Caco-2 (cell line): ENCODE measurements around the gene BAHCC1. TPM values are rescaled to one million over a fixed set of nuclear protein-coding genes. Genes with fewer than 3 reads are reported as not detected.
"Not testable (repeated sequence)": the region's sequence is repeated elsewhere in the genome, so short reads cannot be mapped to it uniquely, and the experiment has no call there.

ENCODE experiments used
- BruUV-seq: library from RNA; stranded (reverse); fragments of 400-500 nt; replicated peaks from 2 replicates; lab custom pipeline; 2021; lab: Mats Ljungman, UMichigan
- CTCF ChIA-PET: fragments of 300-600 bp; sonication (Branson Sonifier 250); formaldehyde crosslinking; loops from one replicate; lab custom pipeline; 2022; ENCODE audit warnings: antibody characterized with exemption; lab: Charles Lee
- POLR2A ChIA-PET: fragments of 300-600 bp; sonication (Branson Sonifier 250); formaldehyde crosslinking; loops from one replicate; lab custom pipeline; 2022; ENCODE audit warnings: antibody characterized with exemption; lab: Charles Lee
- DNase-seq, 2 experiments: peaks; one replicate each; pipeline versions ENCODE4 v3.0.0 to v3.0.0-alpha.2; 2020 to 2022
- H3K27me3 ChIP-seq: replicated peaks from 2 replicates; pipeline ENCODE4 v1.6.0; 2011; ENCODE audit warnings: low read length; ENCODE audit not compliant: control insufficient read depth, insufficient read depth
- H3K36me3 ChIP-seq: 2 replicates; pipeline ENCODE4 v1.5.1; 2011; ENCODE audit warnings: low read length; ENCODE audit not compliant: control insufficient read depth, insufficient read depth
- H3K4me1 ChIP-seq: fragments of 250-450 bp; sonication (Bioruptor Pico); 2 replicates; pipeline ENCODE4 v1.5.1; 2020; ENCODE audit warnings: mild to moderate bottlenecking
- H3K4me3 ChIP-seq: 2 replicates; pipeline ENCODE4 v1.5.1; 2011; ENCODE audit warnings: low read depth, mild to moderate bottlenecking, control low read depth, low read length
- H3K9me3 ChIP-seq: fragments of 250-450 bp; sonication (Bioruptor Pico); 2 replicates; pipeline ENCODE4 v1.5.1; 2020; ENCODE audit warnings: mild to moderate bottlenecking, moderate library complexity
- H3K27ac Mint-ChIP-seq: one replicate; pipeline ENCODE4 v1.8.0; 2022; ENCODE audit warnings: mixed read lengths; ENCODE audit not compliant: unreplicated experiment
- H3K27me3 Mint-ChIP-seq: one replicate; pipeline ENCODE4 v1.8.0; 2022; ENCODE audit warnings: mixed read lengths; ENCODE audit not compliant: insufficient read depth, unreplicated experiment
- H3K36me3 Mint-ChIP-seq: one replicate; pipeline ENCODE4 v1.8.0; 2022; ENCODE audit warnings: mild to moderate bottlenecking, mixed read lengths; ENCODE audit not compliant: insufficient read depth, unreplicated experiment
- H3K4me1 Mint-ChIP-seq: one replicate; pipeline ENCODE4 v1.8.0; 2022; ENCODE audit warnings: low read depth, mixed read lengths; ENCODE audit not compliant: unreplicated experiment
- H3K4me3 Mint-ChIP-seq: one replicate; pipeline ENCODE4 v1.8.0; 2022; ENCODE audit warnings: mild to moderate bottlenecking, moderate library complexity, mixed read lengths; ENCODE audit not compliant: unreplicated experiment
- H3K9me3 Mint-ChIP-seq: one replicate; pipeline ENCODE4 v1.8.0; 2022; ENCODE audit warnings: mixed read lengths; ENCODE audit not compliant: unreplicated experiment
- intact Hi-C: fragments of 100-400 bp; cut with micrococcal nuclease; formaldehyde crosslinking; loops from one replicate; pipeline ENCODE4 v1.10.0; 2022; ENCODE audit not compliant: unreplicated experiment
- total RNA-seq: library from RNA; stranded (reverse); gene quantifications from 2 replicates; pipeline ENCODE4 v1.2.3, GENCODE V29; 2022
- TF ChIP-seq, protein P1 (sequence below), 2 experiments: fragments of 200-600 bp in 1 of 2; IDR thresholded peaks; 1 replicate in 1 of 2; 2 replicates in 1 of 2; pipeline versions ENCODE4 v1.5.1 to v1.8.0; 2011 to 2022; ENCODE audit warnings: antibody characterized with exemption in 1 of 2, control low read depth in 1 of 2, inconsistent platforms in 1 of 2, low read depth in 1 of 2, low read length in 1 of 2, mild to moderate bottlenecking in 1 of 2, moderate library complexity in 1 of 2; ENCODE audit not compliant: insufficient read depth in 1 of 2, severe bottlenecking in 1 of 2, unreplicated experiment in 1 of 2

BAHCC1 gene
- total RNA-seq, 1 experiment from 2014 or later, result 10.2 TPM

- CTCF ChIA-PET, H3K27me3 ChIP-seq, H3K27me3 Mint-ChIP-seq, intact Hi-C loops, POLR2A ChIA-PET, H3K36me3 Mint-ChIP-seq, H3K27ac Mint-ChIP-seq, H3K36me3 ChIP-seq, H3K9me3 Mint-ChIP-seq, BruUV-seq, H3K9me3 ChIP-seq, H3K4me3 Mint-ChIP-seq, DNase-seq, H3K4me3 ChIP-seq: not testable (repeated sequence)
- peaks cover 18% of the 10 kb centered on the region for H3K4me1 Mint-ChIP-seq
- H3K4me1 ChIP-seq, result peaks cover 17% of the 10 kb centered on the region
Observed at GRCh38 chr17:81352056-81352455, 43.2 kb upstream of the BAHCC1 start.

DNA sequence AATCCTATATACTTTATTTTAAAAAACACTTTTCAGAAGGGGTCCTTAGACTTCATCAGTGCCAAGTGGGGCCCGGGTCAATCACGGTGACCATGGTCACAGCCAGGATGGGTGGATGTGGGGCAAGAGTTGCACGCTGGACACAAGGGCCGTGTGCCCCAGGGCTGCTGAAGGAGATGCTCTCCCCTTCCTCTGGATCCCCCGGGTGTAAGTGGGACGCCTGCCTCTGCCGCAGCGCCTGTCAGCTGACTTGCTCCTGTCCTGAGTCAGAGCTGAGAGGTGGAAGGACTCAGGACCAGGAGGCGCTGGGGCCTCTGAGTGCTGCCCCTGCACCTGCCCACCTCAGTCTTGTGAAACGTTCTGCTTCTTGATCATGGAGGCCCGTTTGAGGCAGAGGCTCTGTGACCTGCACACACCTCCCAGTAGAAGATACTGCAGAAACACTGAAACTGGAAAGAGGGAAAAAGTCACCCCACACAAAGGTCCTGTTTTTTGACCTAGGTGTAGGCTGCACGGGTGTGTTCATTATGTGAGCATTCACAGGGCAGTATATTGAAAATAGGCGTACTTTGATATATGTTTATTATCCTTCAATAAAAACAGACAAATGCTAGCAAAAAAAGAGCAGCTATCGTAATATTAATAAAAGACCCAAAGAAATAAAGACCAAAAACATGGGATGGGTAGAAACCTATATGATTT lies 40.9 kb upstream of the BAHCC1 start:
- POLR2A ChIA-PET, result no interaction called here
- CTCF ChIA-PET, result no interaction called here
- H3K9me3 ChIP-seq, result no peaks in the 10 kb centered on the region
- H3K36me3 Mint-ChIP-seq, result peaks cover 9% of the 10 kb centered on the region
- H3K27me3 ChIP-seq, result no peaks in the 10 kb centered on the region
- no peak overlapping the region for H3K4me3 ChIP-seq
- H3K9me3 Mint-ChIP-seq, result no peaks in the 10 kb centered on the region
- H3K4me1 Mint-ChIP-seq, result peaks cover 23% of the 10 kb centered on the region
- TF ChIP-seq, protein P1, sequence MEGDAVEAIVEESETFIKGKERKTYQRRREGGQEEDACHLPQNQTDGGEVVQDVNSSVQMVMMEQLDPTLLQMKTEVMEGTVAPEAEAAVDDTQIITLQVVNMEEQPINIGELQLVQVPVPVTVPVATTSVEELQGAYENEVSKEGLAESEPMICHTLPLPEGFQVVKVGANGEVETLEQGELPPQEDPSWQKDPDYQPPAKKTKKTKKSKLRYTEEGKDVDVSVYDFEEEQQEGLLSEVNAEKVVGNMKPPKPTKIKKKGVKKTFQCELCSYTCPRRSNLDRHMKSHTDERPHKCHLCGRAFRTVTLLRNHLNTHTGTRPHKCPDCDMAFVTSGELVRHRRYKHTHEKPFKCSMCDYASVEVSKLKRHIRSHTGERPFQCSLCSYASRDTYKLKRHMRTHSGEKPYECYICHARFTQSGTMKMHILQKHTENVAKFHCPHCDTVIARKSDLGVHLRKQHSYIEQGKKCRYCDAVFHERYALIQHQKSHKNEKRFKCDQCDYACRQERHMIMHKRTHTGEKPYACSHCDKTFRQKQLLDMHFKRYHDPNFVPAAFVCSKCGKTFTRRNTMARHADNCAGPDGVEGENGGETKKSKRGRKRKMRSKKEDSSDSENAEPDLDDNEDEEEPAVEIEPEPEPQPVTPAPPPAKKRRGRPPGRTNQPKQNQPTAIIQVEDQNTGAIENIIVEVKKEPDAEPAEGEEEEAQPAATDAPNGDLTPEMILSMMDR (IDR thresholded peaks at IDR 0.05; ENCODE audit: insufficient read depth in 1 of 2, low read depth in 1 of 2, low read length in 1 of 2, severe bottlenecking in 1 of 2, unreplicated experiment in 1 of 2), result no peak
- no peaks in the 10 kb centered on the region for H3K27me3 Mint-ChIP-seq
- H3K4me3 Mint-ChIP-seq, result no peak overlapping the region
- intact Hi-C loops, result no loop called here
- peaks cover 24% of the 10 kb centered on the region for H3K4me1 ChIP-seq
- no TSS peak for BruUV-seq
- no peaks in the 10 kb centered on the region for H3K36me3 ChIP-seq
- H3K27ac Mint-ChIP-seq, result no peak overlapping the region
- DNase-seq, result no peak

DNA sequence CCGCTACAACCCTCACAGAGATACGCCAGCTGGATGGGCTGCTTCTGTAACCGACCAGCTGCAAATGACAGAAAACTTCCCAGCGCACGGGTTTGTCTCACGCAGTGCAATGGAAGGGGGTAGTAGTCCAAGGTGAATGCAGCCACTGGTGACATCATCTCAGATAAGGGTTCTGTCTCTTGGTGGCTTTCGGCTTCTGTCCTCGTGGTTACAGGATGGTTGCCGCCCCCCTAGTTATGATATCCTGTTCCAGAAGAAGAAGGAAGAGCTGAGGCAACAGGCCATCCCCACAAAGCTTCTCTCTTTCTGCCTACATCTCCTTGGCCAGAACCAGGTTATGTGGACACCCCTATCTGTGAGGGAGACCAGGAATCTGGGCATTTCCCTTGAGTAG lies 40.3 kb upstream of the BAHCC1 start:
- BruUV-seq, result no TSS peak
- Mint-ChIP-seq H3K4me1 (peaks cover 17% of the 10 kb centered on the region), H3K9me3 (no peaks in the 10 kb centered on the region), H3K36me3 (peaks cover 9% of the 10 kb centered on the region), H3K27me3 (no peaks in the 10 kb centered on the region), H3K4me3 (no peak overlapping the region), H3K27ac (no peak overlapping the region)
- Histone ChIP-seq H3K9me3 (no peaks in the 10 kb centered on the region), H3K4me1 (peaks cover 26% of the 10 kb centered on the region), H3K27me3 (no peaks in the 10 kb centered on the region), H3K36me3 (no peaks in the 10 kb centered on the region), H3K4me3 (no peak overlapping the region)
- TF ChIP-seq, protein P1 (IDR thresholded peaks at IDR 0.05; ENCODE audit: insufficient read depth in 1 of 2, low read depth in 1 of 2, low read length in 1 of 2, severe bottlenecking in 1 of 2, unreplicated experiment in 1 of 2), result no peak
- POLR2A ChIA-PET, result no interaction called here
- CTCF ChIA-PET, result no interaction called here
- intact Hi-C loops, result no loop called here
- DNase-seq, result no peak
